ENCODE results near the gene DRD4. TPM values are rescaled to one million over a fixed set of nuclear protein-coding genes. Genes with fewer than 3 reads are reported as not detected.

DRD4 gene
- polyA plus RNA-seq, 3 donors: 0.13 TPM; not detected in 2

- no peaks in the 10 kb centered on the region for H3K79me2 ChIP-seq (ENCODE audit: insufficient read depth, low read length)
- H3K4me3 ChIP-seq (replicated peaks in 1 of 3; ENCODE audit: low read depth in 2 of 3, low read length in 3 of 3): no peak overlapping the region
- no peak for DNase-seq
- no peak overlapping the region for H3K9ac ChIP-seq (ENCODE audit: insufficient read depth, low read length, poor library complexity, severe bottlenecking)
- no peak overlapping the region for H3K4me2 ChIP-seq (replicated peaks; ENCODE audit: extremely low read depth, low read length, poor library complexity, severe bottlenecking)
- H3K27ac Mint-ChIP-seq: no peak overlapping the region
- peaks cover 2 to 4% (median 2%) of the 10 kb centered on the region in 3 donors for H3K27me3 Mint-ChIP-seq (ENCODE audit: low read depth in 3 of 3)
- H2AFZ ChIP-seq (ENCODE audit: insufficient read depth, low read depth, low read length, poor library complexity, severe bottlenecking): no peak overlapping the region
- TF ChIP-seq, protein P1, sequence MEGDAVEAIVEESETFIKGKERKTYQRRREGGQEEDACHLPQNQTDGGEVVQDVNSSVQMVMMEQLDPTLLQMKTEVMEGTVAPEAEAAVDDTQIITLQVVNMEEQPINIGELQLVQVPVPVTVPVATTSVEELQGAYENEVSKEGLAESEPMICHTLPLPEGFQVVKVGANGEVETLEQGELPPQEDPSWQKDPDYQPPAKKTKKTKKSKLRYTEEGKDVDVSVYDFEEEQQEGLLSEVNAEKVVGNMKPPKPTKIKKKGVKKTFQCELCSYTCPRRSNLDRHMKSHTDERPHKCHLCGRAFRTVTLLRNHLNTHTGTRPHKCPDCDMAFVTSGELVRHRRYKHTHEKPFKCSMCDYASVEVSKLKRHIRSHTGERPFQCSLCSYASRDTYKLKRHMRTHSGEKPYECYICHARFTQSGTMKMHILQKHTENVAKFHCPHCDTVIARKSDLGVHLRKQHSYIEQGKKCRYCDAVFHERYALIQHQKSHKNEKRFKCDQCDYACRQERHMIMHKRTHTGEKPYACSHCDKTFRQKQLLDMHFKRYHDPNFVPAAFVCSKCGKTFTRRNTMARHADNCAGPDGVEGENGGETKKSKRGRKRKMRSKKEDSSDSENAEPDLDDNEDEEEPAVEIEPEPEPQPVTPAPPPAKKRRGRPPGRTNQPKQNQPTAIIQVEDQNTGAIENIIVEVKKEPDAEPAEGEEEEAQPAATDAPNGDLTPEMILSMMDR (IDR thresholded peaks at IDR 0.05): no peak
- peaks cover 0 to 6% of the 10 kb centered on the region in 2 donors for H3K9me3 ChIP-seq (replicated peaks in 1 of 2; ENCODE audit: control insufficient read depth in 1 of 2, insufficient read depth in 1 of 2, low read length in 2 of 2)
- no peaks in the 10 kb centered on the region for H4K20me1 ChIP-seq (ENCODE audit: insufficient read depth, low read length)
- H3K36me3 ChIP-seq (replicated peaks in 1 of 2; ENCODE audit: control insufficient read depth in 1 of 2, insufficient read depth in 2 of 2, low read length in 2 of 2): peaks cover 44 to 58% of the 10 kb centered on the region in 2 donors
- H3K27ac ChIP-seq (ENCODE audit: low read depth in 1 of 2, low read length in 2 of 2): no peak overlapping the region
- no peaks in the 10 kb centered on the region for H3K4me1 Mint-ChIP-seq
- H3K9me3 Mint-ChIP-seq: peaks cover 0 to 12% (median 4%) of the 10 kb centered on the region in 7 donors
- intact Hi-C loops (cut with micrococcal nuclease): no loop called here
- H3K4me1 ChIP-seq (ENCODE audit: control insufficient read depth in 1 of 2, insufficient read depth in 2 of 2, low read length in 2 of 2): no peaks in the 10 kb centered on the region
- H3K4me3 Mint-ChIP-seq: no peak overlapping the region
- WGBS (ENCODE audit: insufficient coverage): 95% methylated on average over 6 of the region's 7 CpGs
- no peaks in the 10 kb centered on the region for H3K27me3 ChIP-seq (ENCODE audit: control insufficient read depth in 2 of 2, insufficient read depth in 2 of 2, low read length in 2 of 2)
- peaks cover 40 to 81% of the 10 kb centered on the region in 2 donors for H3K36me3 Mint-ChIP-seq
Observed at GRCh38 chr11:656866-657265, 19.8 kb downstream of the DRD4 start.

DNA sequence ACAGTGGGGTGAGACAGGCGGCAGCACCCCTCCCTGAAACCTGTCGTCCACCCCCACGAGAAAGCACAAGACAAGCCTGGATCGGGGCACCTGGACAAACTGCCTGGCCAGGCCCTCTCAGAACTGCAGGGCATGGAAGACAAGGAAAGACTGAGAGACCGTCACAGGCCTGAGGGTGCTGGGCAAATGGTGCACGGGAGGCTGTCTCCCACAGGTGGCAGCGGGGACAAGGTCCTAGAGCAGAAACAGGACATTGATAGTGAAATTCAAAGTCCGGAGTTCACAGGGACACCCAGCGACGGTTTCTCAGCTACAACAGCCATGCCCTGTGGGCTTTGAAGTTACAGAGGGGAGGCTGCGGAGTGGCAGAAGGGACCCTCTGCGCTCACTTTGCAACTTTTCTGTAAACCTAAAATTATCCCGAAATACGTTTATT is 20.6 kb downstream of the DRD4 start:
- Histone ChIP-seq H3K36me3 (replicated peaks in 1 of 2; ENCODE audit: control insufficient read depth in 1 of 2, insufficient read depth in 2 of 2, low read length in 2 of 2) (peaks cover 45 to 62% of the 10 kb centered on the region in 2 donors), H3K9me3 (replicated peaks in 1 of 2; ENCODE audit: control insufficient read depth in 1 of 2, insufficient read depth in 1 of 2, low read length in 2 of 2) (peaks cover 0 to 6% of the 10 kb centered on the region in 2 donors), H2AFZ (ENCODE audit: insufficient read depth, low read depth, low read length, poor library complexity, severe bottlenecking) (no peak overlapping the region), H3K4me3 (replicated peaks in 1 of 3; ENCODE audit: low read depth in 2 of 3, low read length in 3 of 3) (no peak overlapping the region), H3K4me1 (ENCODE audit: control insufficient read depth in 1 of 2, insufficient read depth in 2 of 2, low read length in 2 of 2) (no peaks in the 10 kb centered on the region), H4K20me1 (ENCODE audit: insufficient read depth, low read length) (peaks cover 8% of the 10 kb centered on the region), H3K79me2 (ENCODE audit: insufficient read depth, low read length) (no peaks in the 10 kb centered on the region), H3K27ac (ENCODE audit: low read depth in 1 of 2, low read length in 2 of 2) (no peak overlapping the region), H3K27me3 (ENCODE audit: control insufficient read depth in 2 of 2, insufficient read depth in 2 of 2, low read length in 2 of 2) (no peaks in the 10 kb centered on the region), H3K4me2 (replicated peaks; ENCODE audit: extremely low read depth, low read length, poor library complexity, severe bottlenecking) (no peak overlapping the region), H3K9ac (ENCODE audit: insufficient read depth, low read length, poor library complexity, severe bottlenecking) (no peak overlapping the region)
- H3K9me3 Mint-ChIP-seq: peaks cover 0 to 11% (median 4%) of the 10 kb centered on the region in 7 donors
- TF ChIP-seq, protein P1 (IDR thresholded peaks at IDR 0.05): no peak
- DNase-seq: no peak
- WGBS (ENCODE audit: insufficient coverage): 94% methylated on average over 14 of the region's 14 CpGs
- no peaks in the 10 kb centered on the region for H3K4me1 Mint-ChIP-seq
- no peak overlapping the region for H3K4me3 Mint-ChIP-seq
- peak overlapping the region in 1 of 7 donors; percentile 42 for H3K27ac Mint-ChIP-seq
- peaks cover 36 to 82% of the 10 kb centered on the region in 2 donors for H3K36me3 Mint-ChIP-seq
- intact Hi-C loops (cut with micrococcal nuclease): no loop called here
- peaks cover 2 to 5% (median 2%) of the 10 kb centered on the region in 3 donors for H3K27me3 Mint-ChIP-seq (ENCODE audit: low read depth in 3 of 3)
